H1 (cell line): Measurements from ENCODE around the gene SLC3A2. TPM values are rescaled to one million over a fixed set of nuclear protein-coding genes. Genes with fewer than 3 reads are reported as not detected.

Source experiments
- CBX5 ChIP-seq: fragments of 300-800, 300-1000 bp; sonication (generic); IDR thresholded peaks from 2 replicates; pipeline ENCODE4 v1.7.1; 2016; ENCODE audit warnings: antibody characterized with exemption, low read length, low read depth
- CBX8 ChIP-seq: fragments of 300-800, 300-1000 bp; sonication (generic); IDR thresholded peaks from 2 replicates; pipeline ENCODE4 v1.7.1; 2016; ENCODE audit warnings: low read depth, low read length, borderline replicate concordance
- KDM4A ChIP-seq: IDR thresholded peaks from one replicate; pipeline ENCODE4 v1.7.1; 2012; ENCODE audit warnings: low read depth, mild to moderate bottlenecking, moderate library complexity, low read length, inconsistent platforms; ENCODE audit not compliant: severe bottlenecking
- NRF1 ChIP-seq: IDR thresholded peaks from 2 replicates; pipeline ENCODE4 v1.6.1; 2011; ENCODE audit warnings: mild to moderate bottlenecking, low read depth, low read length, improper control_type of control experiment
- RFX5 ChIP-seq: IDR thresholded peaks from 2 replicates; pipeline ENCODE4 v1.6.1; 2011; ENCODE audit warnings: low read depth, low read length, improper control_type of control experiment, borderline replicate concordance
- SP2 ChIP-seq: IDR thresholded peaks from 2 replicates; pipeline ENCODE4 v1.6.1; 2012; ENCODE audit warnings: mild to moderate bottlenecking, low read length, inconsistent platforms
- TBP ChIP-seq: IDR thresholded peaks from 2 replicates; pipeline ENCODE4 v1.6.1; 2011; ENCODE audit warnings: low read depth, low read length, improper control_type of control experiment
- TCF12 ChIP-seq: IDR thresholded peaks from 2 replicates; pipeline ENCODE4 v1.6.1; 2011; ENCODE audit warnings: low read depth, mild to moderate bottlenecking, low read length
- polyA plus RNA-seq, 7 experiments: library from polyadenylated mRNA; depleted of rRNA in 3 of 7; stranded (reverse) in 5 of 7; unstranded in 2 of 7; fragments of >200 nt in 5 of 7; fragments of 200-250 nt in 2 of 7; gene quantifications; 1 replicate in 5 of 7; 2 replicates in 1 of 7; 4 replicates in 1 of 7; pipeline versions ENCODE4 v1.2.1 to v1.2.3, GENCODE V29; 2011 to 2013; ENCODE audit warnings: missing spikeins in 2 of 7, mixed read lengths in 2 of 7
- total RNA-seq: library from RNA; stranded (reverse); fragmentation: NEBNext Ultra II Directional; extraction: Animal tissue kit (Norgen Biotek cat#: 25700); gene quantifications from 2 replicates; pipeline ENCODE4 v1.2.1, GENCODE V29; 2021
- TF ChIP-seq, protein P1 (sequence below): fragments of 300-600 bp; sonication (generic); IDR thresholded peaks from 2 replicates; pipeline ENCODE4 v1.7.1; 2012; ENCODE audit warnings: low read length, moderate library complexity, mild to moderate bottlenecking, inconsistent platforms; ENCODE audit not compliant: insufficient replicate concordance

Gene SLC3A2
- total and polyA plus RNA-seq, 2 of the 8 experiments (the other 6 are each of a cell fraction or from before 2014, with no cell fraction given), result 410 to 435 TPM

DNA sequence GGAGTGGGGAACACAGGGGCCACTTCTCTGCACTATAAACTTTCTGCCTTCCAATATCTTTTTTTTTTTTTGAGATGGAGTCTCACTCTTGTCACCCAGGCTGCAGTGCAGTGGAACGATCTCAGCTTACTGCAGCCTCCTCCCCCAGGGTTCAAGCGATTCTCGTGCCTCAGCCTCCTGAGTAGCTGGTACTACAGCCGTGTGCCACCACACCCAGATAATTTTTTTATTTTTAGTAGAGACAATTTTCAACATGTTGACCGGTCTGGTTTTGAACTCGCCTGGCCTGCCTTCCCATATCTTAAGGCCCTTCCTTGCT, 1.7 kb downstream of the SLC3A2 start (continued):
- TF ChIP-seq, protein P1, sequence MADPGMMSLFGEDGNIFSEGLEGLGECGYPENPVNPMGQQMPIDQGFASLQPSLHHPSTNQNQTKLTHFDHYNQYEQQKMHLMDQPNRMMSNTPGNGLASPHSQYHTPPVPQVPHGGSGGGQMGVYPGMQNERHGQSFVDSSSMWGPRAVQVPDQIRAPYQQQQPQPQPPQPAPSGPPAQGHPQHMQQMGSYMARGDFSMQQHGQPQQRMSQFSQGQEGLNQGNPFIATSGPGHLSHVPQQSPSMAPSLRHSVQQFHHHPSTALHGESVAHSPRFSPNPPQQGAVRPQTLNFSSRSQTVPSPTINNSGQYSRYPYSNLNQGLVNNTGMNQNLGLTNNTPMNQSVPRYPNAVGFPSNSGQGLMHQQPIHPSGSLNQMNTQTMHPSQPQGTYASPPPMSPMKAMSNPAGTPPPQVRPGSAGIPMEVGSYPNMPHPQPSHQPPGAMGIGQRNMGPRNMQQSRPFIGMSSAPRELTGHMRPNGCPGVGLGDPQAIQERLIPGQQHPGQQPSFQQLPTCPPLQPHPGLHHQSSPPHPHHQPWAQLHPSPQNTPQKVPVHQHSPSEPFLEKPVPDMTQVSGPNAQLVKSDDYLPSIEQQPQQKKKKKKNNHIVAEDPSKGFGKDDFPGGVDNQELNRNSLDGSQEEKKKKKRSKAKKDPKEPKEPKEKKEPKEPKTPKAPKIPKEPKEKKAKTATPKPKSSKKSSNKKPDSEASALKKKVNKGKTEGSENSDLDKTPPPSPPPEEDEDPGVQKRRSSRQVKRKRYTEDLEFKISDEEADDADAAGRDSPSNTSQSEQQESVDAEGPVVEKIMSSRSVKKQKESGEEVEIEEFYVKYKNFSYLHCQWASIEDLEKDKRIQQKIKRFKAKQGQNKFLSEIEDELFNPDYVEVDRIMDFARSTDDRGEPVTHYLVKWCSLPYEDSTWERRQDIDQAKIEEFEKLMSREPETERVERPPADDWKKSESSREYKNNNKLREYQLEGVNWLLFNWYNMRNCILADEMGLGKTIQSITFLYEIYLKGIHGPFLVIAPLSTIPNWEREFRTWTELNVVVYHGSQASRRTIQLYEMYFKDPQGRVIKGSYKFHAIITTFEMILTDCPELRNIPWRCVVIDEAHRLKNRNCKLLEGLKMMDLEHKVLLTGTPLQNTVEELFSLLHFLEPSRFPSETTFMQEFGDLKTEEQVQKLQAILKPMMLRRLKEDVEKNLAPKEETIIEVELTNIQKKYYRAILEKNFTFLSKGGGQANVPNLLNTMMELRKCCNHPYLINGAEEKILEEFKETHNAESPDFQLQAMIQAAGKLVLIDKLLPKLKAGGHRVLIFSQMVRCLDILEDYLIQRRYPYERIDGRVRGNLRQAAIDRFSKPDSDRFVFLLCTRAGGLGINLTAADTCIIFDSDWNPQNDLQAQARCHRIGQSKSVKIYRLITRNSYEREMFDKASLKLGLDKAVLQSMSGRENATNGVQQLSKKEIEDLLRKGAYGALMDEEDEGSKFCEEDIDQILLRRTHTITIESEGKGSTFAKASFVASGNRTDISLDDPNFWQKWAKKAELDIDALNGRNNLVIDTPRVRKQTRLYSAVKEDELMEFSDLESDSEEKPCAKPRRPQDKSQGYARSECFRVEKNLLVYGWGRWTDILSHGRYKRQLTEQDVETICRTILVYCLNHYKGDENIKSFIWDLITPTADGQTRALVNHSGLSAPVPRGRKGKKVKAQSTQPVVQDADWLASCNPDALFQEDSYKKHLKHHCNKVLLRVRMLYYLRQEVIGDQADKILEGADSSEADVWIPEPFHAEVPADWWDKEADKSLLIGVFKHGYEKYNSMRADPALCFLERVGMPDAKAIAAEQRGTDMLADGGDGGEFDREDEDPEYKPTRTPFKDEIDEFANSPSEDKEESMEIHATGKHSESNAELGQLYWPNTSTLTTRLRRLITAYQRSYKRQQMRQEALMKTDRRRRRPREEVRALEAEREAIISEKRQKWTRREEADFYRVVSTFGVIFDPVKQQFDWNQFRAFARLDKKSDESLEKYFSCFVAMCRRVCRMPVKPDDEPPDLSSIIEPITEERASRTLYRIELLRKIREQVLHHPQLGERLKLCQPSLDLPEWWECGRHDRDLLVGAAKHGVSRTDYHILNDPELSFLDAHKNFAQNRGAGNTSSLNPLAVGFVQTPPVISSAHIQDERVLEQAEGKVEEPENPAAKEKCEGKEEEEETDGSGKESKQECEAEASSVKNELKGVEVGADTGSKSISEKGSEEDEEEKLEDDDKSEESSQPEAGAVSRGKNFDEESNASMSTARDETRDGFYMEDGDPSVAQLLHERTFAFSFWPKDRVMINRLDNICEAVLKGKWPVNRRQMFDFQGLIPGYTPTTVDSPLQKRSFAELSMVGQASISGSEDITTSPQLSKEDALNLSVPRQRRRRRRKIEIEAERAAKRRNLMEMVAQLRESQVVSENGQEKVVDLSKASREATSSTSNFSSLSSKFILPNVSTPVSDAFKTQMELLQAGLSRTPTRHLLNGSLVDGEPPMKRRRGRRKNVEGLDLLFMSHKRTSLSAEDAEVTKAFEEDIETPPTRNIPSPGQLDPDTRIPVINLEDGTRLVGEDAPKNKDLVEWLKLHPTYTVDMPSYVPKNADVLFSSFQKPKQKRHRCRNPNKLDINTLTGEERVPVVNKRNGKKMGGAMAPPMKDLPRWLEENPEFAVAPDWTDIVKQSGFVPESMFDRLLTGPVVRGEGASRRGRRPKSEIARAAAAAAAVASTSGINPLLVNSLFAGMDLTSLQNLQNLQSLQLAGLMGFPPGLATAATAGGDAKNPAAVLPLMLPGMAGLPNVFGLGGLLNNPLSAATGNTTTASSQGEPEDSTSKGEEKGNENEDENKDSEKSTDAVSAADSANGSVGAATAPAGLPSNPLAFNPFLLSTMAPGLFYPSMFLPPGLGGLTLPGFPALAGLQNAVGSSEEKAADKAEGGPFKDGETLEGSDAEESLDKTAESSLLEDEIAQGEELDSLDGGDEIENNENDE, result no peak
- TF ChIP-seq CBX5 (no peak), SP2 (no peak), TBP (no peak), RFX5 (no peak), CBX8 (no peak), NRF1 (no peak), KDM4A (no peak), TCF12 (no peak)
